K562 (cell line): ENCODE results near the gene KHDC1. TPM values are rescaled to one million over a fixed set of nuclear protein-coding genes. Genes with fewer than 3 reads are reported as not detected.

Source experiments
- ATAC-seq: fragments of 200-7000 bp; cut with Tn5 transposase; 3 replicates; pipeline ENCODE4 v1.9.1; 2020; ENCODE audit warnings: moderate library complexity
- BruUV-seq: library from RNA; stranded (reverse); fragments of 400-500 nt; replicated peaks from 2 replicates; lab custom pipeline; 2021; lab: Mats Ljungman, UMichigan
- CTCF ChIA-PET: fragments of 300-600 bp; formaldehyde crosslinking; extraction: SDS; loops from one replicate; lab custom pipeline; 2021; ENCODE audit warnings: low intra/inter-chr PET ratio; lab: Yijun Ruan, JAX
- POLR2A ChIA-PET: fragments of 300-600, 350-650 bp; sonication (Branson Sonifier 250); formaldehyde crosslinking; extraction: SDS; loops from one replicate; lab custom pipeline; 2021; ENCODE audit warnings: antibody characterized with exemption, inconsistent platforms; lab: Yijun Ruan, JAX
- DNase-seq, 4 experiments: peaks; one replicate each; pipeline versions ENCODE4 v3.0.0 to v3.0.0-alpha.2; 2011 to 2018; ENCODE audit warnings: low spot score in 3 of 4, mixed read lengths in 3 of 4; ENCODE audit errors: extremely low read depth in 1 of 4
- FAIRE-seq: peaks from 2 replicates; lab custom pipeline; 2011; peaks lifted over from hg19 to GRCh38; lab: Jason Lieb, UNC
- H2AFZ ChIP-seq: 2 replicates; pipeline ENCODE4 v1.6.0; 2011; ENCODE audit warnings: low read depth, low read length, control low read depth, inconsistent platforms
- H3K27ac ChIP-seq: fragments of 200-600 bp; 3 replicates; pipeline ENCODE4 v1.8.0; 2011; ENCODE audit warnings: low read depth, mild to moderate bottlenecking, control low read depth, inconsistent platforms, low read length, moderate library complexity, mixed read lengths; ENCODE audit errors: extremely low read depth
- H3K27me3 ChIP-seq, 2 experiments: fragments of 300-600 bp in 1 of 2; 2 replicates in 1 of 2; 3 replicates in 1 of 2; pipeline versions ENCODE4 v1.6.0 to v1.8.0; 2011; ENCODE audit warnings: inconsistent platforms in 2 of 2, low read length in 2 of 2, mild to moderate bottlenecking in 1 of 2, mixed read lengths in 1 of 2, moderate library complexity in 1 of 2; ENCODE audit not compliant: control insufficient read depth in 2 of 2, insufficient read depth in 2 of 2
- H3K36me3 ChIP-seq: fragments of 300-600 bp; 3 replicates; pipeline ENCODE4 v1.8.0; 2011; ENCODE audit warnings: mild to moderate bottlenecking, low read length, inconsistent platforms; ENCODE audit not compliant: control insufficient read depth, insufficient read depth
- H3K4me1 ChIP-seq, 2 experiments: fragments of 200-600 bp in 1 of 2; replicated peaks in 1 of 2; 2 replicates in 1 of 2; 3 replicates in 1 of 2; pipeline versions ENCODE4 v1.5.1 to v1.8.0; 2011; ENCODE audit warnings: inconsistent platforms in 2 of 2, low read length in 2 of 2, mild to moderate bottlenecking in 1 of 2, mixed read lengths in 1 of 2, moderate library complexity in 1 of 2; ENCODE audit not compliant: control insufficient read depth in 2 of 2, insufficient read depth in 2 of 2
- H3K4me2 ChIP-seq: 2 replicates; pipeline ENCODE4 v1.6.1; 2011; ENCODE audit warnings: low read length, control low read depth, inconsistent platforms, mixed read lengths; ENCODE audit not compliant: insufficient read depth
- H3K4me3 ChIP-seq: fragments of 200-600 bp; sonication (generic), shearing (Covaris generic); 2 replicates; pipeline ENCODE4 v1.5.1; 2016; ENCODE audit warnings: control low read depth, inconsistent platforms
- H3K79me2 ChIP-seq: fragments of 200-600 bp; 3 replicates; pipeline ENCODE4 v1.8.0; 2011; ENCODE audit warnings: low read length, inconsistent platforms; ENCODE audit not compliant: control insufficient read depth, insufficient read depth
- H3K9ac ChIP-seq, 2 experiments: 2 replicates each; pipeline versions ENCODE4 v1.6.0 to v1.6.1; 2011; ENCODE audit warnings: low read depth in 2 of 2, low read length in 2 of 2, control low read depth in 1 of 2, inconsistent platforms in 1 of 2, mild to moderate bottlenecking in 1 of 2, mixed read lengths in 1 of 2; ENCODE audit not compliant: insufficient read depth in 1 of 2
- H3K9me1 ChIP-seq: one replicate; pipeline ENCODE4 v1.6.0; 2011; ENCODE audit warnings: inconsistent platforms, mild to moderate bottlenecking, low read length, moderate library complexity; ENCODE audit not compliant: control insufficient read depth, insufficient read depth
- H3K9me3 ChIP-seq: replicated peaks from 2 replicates; pipeline ENCODE4 v1.5.1; 2011; ENCODE audit warnings: low read depth, low read length, inconsistent platforms; ENCODE audit not compliant: control insufficient read depth, insufficient read depth
- H4K20me1 ChIP-seq: replicated peaks from 2 replicates; pipeline ENCODE4 v1.6.1; 2011; ENCODE audit warnings: low read length, inconsistent platforms, mixed read lengths; ENCODE audit not compliant: control insufficient read depth, insufficient read depth
- FOXA1 ChIP-seq: fragments of 450-650 bp; IDR thresholded peaks from 2 replicates; pipeline ENCODE4 v1.6.1; 2016; ENCODE audit warnings: mild to moderate bottlenecking, borderline replicate concordance
- HDAC3 ChIP-seq: fragments of 450-650 bp; IDR thresholded peaks from 2 replicates; pipeline ENCODE4 v1.6.1; 2018; ENCODE audit warnings: borderline replicate concordance, mild to moderate bottlenecking, moderate library complexity; ENCODE audit not compliant: partially characterized antibody
- JUND ChIP-seq, 2 experiments: IDR thresholded peaks; 2 replicates in 1 of 2; 3 replicates in 1 of 2; pipeline ENCODE4 v1.6.1; 2011; ENCODE audit warnings: borderline replicate concordance in 2 of 2, low read depth in 2 of 2, low read length in 2 of 2, improper control_type of control experiment in 1 of 2, missing biosample characterization in 1 of 2, missing genetic modification characterization in 1 of 2, missing genetic modification reagents in 1 of 2
- KDM4B ChIP-seq, 2 experiments: fragments of 450-650 bp in 1 of 2; sonication (generic) in 1 of 2; IDR thresholded peaks; 2 replicates each; pipeline ENCODE4 v1.6.1; 2016 to 2017; ENCODE audit warnings: borderline replicate concordance in 2 of 2, antibody characterized with exemption in 1 of 2, low read depth in 1 of 2, mild to moderate bottlenecking in 1 of 2
- NFE2L1 ChIP-seq: fragments of 450-650 bp; IDR thresholded peaks from 2 replicates; pipeline ENCODE4 v1.6.1; 2016; ENCODE audit warnings: missing genetic modification characterization, low read depth, mild to moderate bottlenecking, missing compliant biosample characterization, moderate library complexity, borderline replicate concordance
- NR2F6 ChIP-seq: fragments of 450-650 bp; formaldehyde crosslinking; IDR thresholded peaks from 2 replicates; pipeline ENCODE4 v1.4.0; 2020; ENCODE audit warnings: mild to moderate bottlenecking
- STAT6 ChIP-seq: sonication (generic); formaldehyde crosslinking; IDR thresholded peaks from 2 replicates; pipeline ENCODE4 v1.8.1; 2023; ENCODE audit warnings: mild to moderate bottlenecking, missing genetic modification reagents
- TAF7 ChIP-seq: fragments of 450-650 bp; IDR thresholded peaks from 2 replicates; pipeline ENCODE4 v1.6.1; 2016; ENCODE audit warnings: missing genetic modification characterization, missing compliant biosample characterization
- TRIM25 ChIP-seq: fragments of 450-650 bp; IDR thresholded peaks from 2 replicates; pipeline ENCODE4 v1.7.0; 2016; ENCODE audit warnings: borderline replicate concordance
- ZBTB11 ChIP-seq, 3 experiments: fragments of 200-800 bp in 1 of 3; fragments of 250-450 bp in 1 of 3; fragments of 450-650 bp in 1 of 3; sonication (Bioruptor Pico) in 1 of 3; sonication (Bioruptor generic) in 1 of 3; formaldehyde crosslinking in 1 of 3; IDR thresholded peaks; 2 replicates each; pipeline versions ENCODE4 v1.6.1 to v1.8.0; 2016 to 2022; ENCODE audit warnings: mild to moderate bottlenecking in 2 of 3, missing genetic modification characterization in 2 of 3, missing compliant biosample characterization in 1 of 3, moderate library complexity in 1 of 3
- ZFP1 ChIP-seq: fragments of 450-650 bp; formaldehyde crosslinking; IDR thresholded peaks from 2 replicates; pipeline ENCODE4 v1.4.0; 2020; ENCODE audit warnings: mild to moderate bottlenecking, mixed read lengths
- ZKSCAN8 ChIP-seq: fragments of 200-800 bp; sonication (Bioruptor generic); IDR thresholded peaks from 2 replicates; pipeline ENCODE4 v1.6.1; 2016; ENCODE audit warnings: missing genetic modification characterization, missing compliant biosample characterization
- WGBS: fragments of 100-300 bp; shearing (Covaris generic); methylation state at CpG from one replicate; pipeline ENCODE4 v1.1.6; 2016; ENCODE audit warnings: low coverage, mixed read lengths; ENCODE audit not compliant: insufficient coverage; ENCODE audit errors: missing lambda C conversion rate; 5-methylcytosine and 5-hydroxymethylcytosine counted together
- in situ Hi-C: fragments of 300-500 bp; cut with MboI; formaldehyde crosslinking; loops from 4 replicates; pipeline ENCODE4 v1.15.0; 2018; ENCODE audit warnings: inconsistent platforms, mixed read lengths
- intact Hi-C: fragments of 100-400 bp; cut with micrococcal nuclease; formaldehyde crosslinking; loops from 2 replicates; pipeline ENCODE4 v1.14.2; 2022
- polyA plus RNA-seq, 8 experiments: library from polyadenylated mRNA; depleted of rRNA in 4 of 8; stranded (reverse) in 5 of 8; unstranded in 3 of 8; fragments of >200 nt; fragmentation: Nextera tagmentation in 2 of 8; fragmentation: Illumina TruSeq in 1 of 8; extraction: Ambion mirVana in 2 of 8; extraction: Trizol in 1 of 8; gene quantifications; 2 replicates each; pipeline versions ENCODE4 v1.2.1 to v1.2.3, GENCODE V29; 2011 to 2014; ENCODE audit warnings: inconsistent platforms in 1 of 8, missing spikeins in 1 of 8
- total RNA-seq, 7 experiments: library from RNA; depleted of rRNA in 6 of 7; stranded (reverse); fragments of >200 nt in 6 of 7; fragmentation: Illumina TruSeq in 2 of 7; extraction: Trizol in 2 of 7; gene quantifications; 2 replicates each; pipeline versions ENCODE4 v1.2.1 to v1.2.3, GENCODE V29; 2011 to 2021; ENCODE audit warnings: low replicate concordance in 1 of 7

Gene KHDC1
- total and polyA plus RNA-seq, 9 of the 15 experiments (the other 6 are each of a cell fraction or from before 2014, with no cell fraction given): 2.5 to 19.5 (median 8.0) TPM

- no peak for TF ChIP-seq TRIM25
- no peak for TF ChIP-seq ZBTB11 (CRISPR knock-in tag; IDR thresholded peaks at IDR 0.05)
- TF ChIP-seq ZKSCAN8: no peak
- no peak for TF ChIP-seq FOXA1
- no peak for TF ChIP-seq JUND (IDR thresholded peaks at IDR 0.05; ENCODE audit: borderline replicate concordance, low read depth, low read length)
- no peak for TF ChIP-seq JUND (tag; IDR thresholded peaks at IDR 0.05; ENCODE audit: borderline replicate concordance, low read depth, low read length)
- no peak for TF ChIP-seq TAF7 (tag)
- no peak for TF ChIP-seq NR2F6 (CRISPR knock-in tag)
- no peak for TF ChIP-seq ZFP1 (CRISPR knock-in tag)
- no peak for TF ChIP-seq NFE2L1 (tag)
- no peak for TF ChIP-seq STAT6 (CRISPR knock-in tag)
- TF ChIP-seq KDM4B (IDR thresholded peaks at IDR 0.05; ENCODE audit: borderline replicate concordance in 2 of 2, low read depth in 1 of 2): no peak
- no peak for TF ChIP-seq HDAC3
- peaks cover 0 to 4% of the 10 kb centered on the region in 2 experiments; a peak in 1 of 5 replicates for H3K4me1 ChIP-seq
- H3K9me3 ChIP-seq: no peaks in the 10 kb centered on the region
- intact Hi-C loops: no loop called here
- ChIA-PET POLR2A (no interaction called here), CTCF (no interaction called here)
- H2AFZ ChIP-seq: no peak overlapping the region
- FAIRE-seq (no peak), ATAC-seq (no peak; the same call in 2 of the 3 replicates), DNase-seq (no peak)
- H3K4me2 ChIP-seq: no peak overlapping the region
- H3K4me3 ChIP-seq: no peak overlapping the region
- no peaks in the 10 kb centered on the region for H4K20me1 ChIP-seq
- no peaks in the 10 kb centered on the region for H3K79me2 ChIP-seq
- H3K9ac ChIP-seq: no peak overlapping the region
- no TSS peak for BruUV-seq
- in situ Hi-C loops: no loop called here
- H3K27me3 ChIP-seq: peaks cover 4 to 5% of the 10 kb centered on the region in 2 experiments; a peak in 1 of 5 replicates
- H3K9me1 ChIP-seq: no peaks in the 10 kb centered on the region
- WGBS: 2% methylated on average over 4 of the region's 4 CpGs
- no peaks in the 10 kb centered on the region for H3K36me3 ChIP-seq
- H3K27ac ChIP-seq: no peak overlapping the region
Measured at GRCh38 chr6:73200735-73201134, 62.3 kb downstream of the KHDC1 start.
